ENCODE measurements around the gene OLFM2. TPM values are rescaled to one million over a fixed set of nuclear protein-coding genes. Genes with fewer than 3 reads are reported as not detected.

Gene OLFM2
- total RNA-seq (2022; extraction: Qiagen RNA extraction) = 9.9 to 11.6 TPM (median 10.7 TPM) in 5 replicates

GRCh38 chr19:9936326-9937000 is at the start of gene OLFM2:
Gene OLFM2, minus strand, starts transcription at chr19:9936515. Its CDS starts 149 bp downstream, at chr19:9936366.

DNA sequence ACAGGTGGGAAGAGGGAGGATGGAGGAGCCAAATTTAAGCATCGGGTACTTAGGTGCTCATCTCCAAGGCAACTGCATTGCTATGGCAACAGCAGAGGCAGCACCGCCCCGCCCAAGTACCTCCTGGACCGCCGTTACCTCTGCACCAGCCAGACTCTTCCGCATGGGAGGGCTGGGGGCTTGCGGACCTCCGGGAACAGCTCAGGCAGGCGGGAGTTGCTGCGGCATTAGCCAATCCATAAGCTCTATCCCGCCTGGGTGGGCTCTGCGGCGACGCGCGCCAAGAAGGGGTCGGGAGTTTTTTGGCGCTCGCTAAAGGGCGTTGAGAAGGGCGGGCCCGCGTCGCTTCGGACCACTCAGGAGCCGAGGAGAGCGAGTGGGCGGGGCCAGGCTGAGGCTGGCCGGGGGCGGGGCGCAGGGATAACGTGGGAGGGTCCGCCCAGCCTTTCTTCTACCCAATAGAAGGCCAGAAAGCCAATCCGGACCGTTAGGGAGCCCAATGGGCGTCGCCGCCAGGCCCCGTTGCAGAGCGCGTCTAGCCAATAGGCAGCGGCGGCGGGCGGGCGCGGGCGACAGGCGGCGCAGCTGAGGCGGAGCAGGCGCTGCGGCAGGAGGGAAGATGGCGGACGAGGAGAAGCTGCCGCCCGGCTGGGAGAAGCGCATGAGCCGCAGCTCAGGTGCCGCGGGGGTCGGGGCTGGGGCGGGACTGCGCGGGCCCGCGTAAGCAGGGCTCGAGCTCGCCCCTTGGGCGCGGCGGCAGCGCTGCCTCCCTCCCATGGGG is 101.4 kb downstream of the OLFM2 start, which contains the start of gene PIN1:
TSS of gene PIN1 (plus strand) at position 593 of the 781 bp plus-strand sequence. CDS start at position 620, 27 bp downstream.

DNA sequence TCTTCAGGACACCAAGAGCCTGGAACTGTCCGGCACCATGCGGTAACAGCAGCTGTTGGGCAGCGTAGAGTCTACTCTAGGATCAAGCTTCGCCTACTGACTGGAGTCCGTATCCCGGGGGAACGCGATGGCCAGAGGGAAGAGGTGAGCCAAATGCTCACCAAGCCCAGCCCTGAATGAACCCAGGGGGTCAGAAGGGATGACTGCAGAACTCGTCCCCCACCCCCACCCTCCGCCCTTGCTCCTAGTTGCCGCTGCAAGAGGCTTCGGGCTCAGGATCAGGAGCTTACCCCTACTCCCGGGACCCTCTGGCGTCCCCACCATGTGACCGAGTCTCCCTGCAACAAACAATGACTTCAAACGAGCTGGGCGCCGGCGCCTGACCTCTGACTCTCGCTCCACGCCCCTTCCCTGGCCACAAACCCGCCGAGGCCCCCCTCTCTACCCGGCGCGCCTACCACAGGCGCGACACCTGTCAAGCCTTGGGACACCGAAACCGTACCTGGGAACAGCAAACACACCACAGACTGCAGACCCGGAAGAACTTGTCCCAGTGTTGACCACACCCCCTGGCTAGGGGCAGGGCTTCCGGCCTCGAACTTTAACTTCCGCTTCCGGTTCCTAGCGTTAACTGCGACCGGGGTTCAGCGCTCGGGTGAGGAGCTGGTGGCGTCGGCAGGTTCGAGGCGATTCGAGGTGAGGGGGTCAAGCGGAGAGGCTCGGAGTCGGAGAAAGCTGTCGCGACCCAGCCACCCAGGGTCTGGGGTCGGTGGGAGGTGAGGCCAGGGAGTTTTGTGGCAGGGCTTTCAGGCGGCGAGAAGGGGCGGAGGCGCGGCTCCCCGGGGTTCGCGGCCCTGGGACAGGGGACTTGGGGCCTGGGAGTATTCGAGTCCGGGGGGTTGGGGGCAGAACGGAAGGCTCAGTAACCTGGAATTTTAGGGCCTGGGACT is 108.8 kb downstream of the OLFM2 start, which contains the start of gene UBL5:
TSS of gene UBL5 (plus strand) at position 630 of the 950 bp plus-strand sequence. CDS start 420 bp downstream, outside the sequence.

GRCh38 chr19:9818734-9819595 is 117.3 kb downstream of the OLFM2 start, which contains the start of gene FBXL12:
Gene FBXL12, minus strand, starts transcription at chr19:9819079. Its CDS starts 266 bp downstream, at chr19:9818813.

Other genes starting within 250 kb of the OLFM2 start
- 1.1 to 1.5 TPM (median 1.3 TPM) in 5 replicates for gene ZNF846, start 167.8 kb downstream of the OLFM2 start, total RNA-seq (2022; extraction: Qiagen RNA extraction)
- 13.5 to 14.4 TPM (median 14.1 TPM) in 5 replicates for gene FBXL12, start 117.4 kb downstream of the OLFM2 start, total RNA-seq (2022; extraction: Qiagen RNA extraction)
- gene UBL5, start 108.6 kb downstream of the OLFM2 start, total RNA-seq (2022; extraction: Qiagen RNA extraction) = 389 to 450 TPM (median 420 TPM) in 5 replicates
- 56.2 to 80.8 TPM (median 76.5 TPM) in 5 replicates for gene PIN1, start 101.2 kb downstream of the OLFM2 start, total RNA-seq (2022; extraction: Qiagen RNA extraction)
- gene COL5A3, start 74.0 kb upstream of the OLFM2 start, total RNA-seq (2022; extraction: Qiagen RNA extraction) = 2.7 to 4.3 TPM (median 3.0 TPM) in 5 replicates
- 0.09 to 0.44 TPM (median 0.21 TPM) in 5 replicates for gene RDH8, start 77.0 kb upstream of the OLFM2 start, total RNA-seq (2022; extraction: Qiagen RNA extraction)
- 6.2 to 7.9 TPM (median 7.4 TPM) in 5 replicates for gene SHFL, start 149.8 kb upstream of the OLFM2 start, total RNA-seq (2022; extraction: Qiagen RNA extraction)
- 0.05 to 0.08 TPM in 2 of 5 replicates, not detected in the others for gene ANGPTL6, start 166.2 kb upstream of the OLFM2 start, total RNA-seq (2022; extraction: Qiagen RNA extraction)
- 43.8 to 56.2 TPM (median 51.7 TPM) in 5 replicates for gene PPAN, start 169.8 kb upstream of the OLFM2 start, total RNA-seq (2022; extraction: Qiagen RNA extraction)
- gene P2RY11, start 175.2 kb upstream of the OLFM2 start, total RNA-seq (2022; extraction: Qiagen RNA extraction) = 4.7 to 11.2 TPM (median 7.9 TPM) in 5 replicates
- gene EIF3G, start 183.4 kb upstream of the OLFM2 start, total RNA-seq (2022; extraction: Qiagen RNA extraction) = 155 to 177 TPM (median 159 TPM) in 5 replicates